Stimulated activated CD8-positive, alpha-beta memory T cell treated with anti-CD3 and anti-CD28 coated beads, Interleukin-2, amount 100 ng/mL, for 1 hour (primary cell): ENCODE measurements around the gene CFAP57.

Source experiments
- DNase-seq, 2 donors: peaks; one replicate each; pipeline ENCODE4 v3.0.0-alpha.2; 2020; ENCODE audit warnings: low read depth in 2 of 2

The CFAP57 gene

GRCh38 chr1:43225168-43225567 is 53.0 kb downstream of the CFAP57 start:
- DNase-seq: no peak

GRCh38 chr1:43227143-43227764 is 55.1 kb downstream of the CFAP57 start:
- peak; percentile 73 to 75 for DNase-seq

- DNase-seq: no peak
Measured at GRCh38 chr1:43229826-43230780, 58.0 kb downstream of the CFAP57 start.

GRCh38 chr1:43232074-43232473 is 59.9 kb downstream of the CFAP57 start:
- no peak for DNase-seq

- DNase-seq: no peak
Measured at GRCh38 chr1:43232482-43232881, 60.4 kb downstream of the CFAP57 start.

- DNase-seq: no peak
Measured at GRCh38 chr1:43233631-43234030, 61.5 kb downstream of the CFAP57 start.

GRCh38 chr1:43234267-43234666 is 62.1 kb downstream of the CFAP57 start:
- no peak for DNase-seq

GRCh38 chr1:43235040-43235439 is 62.9 kb downstream of the CFAP57 start:
- DNase-seq: no peak

GRCh38 chr1:43235451-43236121 is 63.5 kb downstream of the CFAP57 start:
- DNase-seq: no peak

- no peak for DNase-seq
Measured at GRCh38 chr1:43237121-43237520, 65.0 kb downstream of the CFAP57 start.

- no peak for DNase-seq
Measured at GRCh38 chr1:43238085-43238484, 66.0 kb downstream of the CFAP57 start.

- DNase-seq: no peak
Measured at GRCh38 chr1:43238991-43239469, 66.9 kb downstream of the CFAP57 start.

- DNase-seq: no peak
Measured at GRCh38 chr1:43239484-43239883, 67.4 kb downstream of the CFAP57 start.

GRCh38 chr1:43241413-43241836 is 69.3 kb downstream of the CFAP57 start:
- DNase-seq: no peak

GRCh38 chr1:43243299-43243698 is 71.2 kb downstream of the CFAP57 start:
- DNase-seq: no peak

- DNase-seq: no peak
Measured at GRCh38 chr1:43246466-43247213, 74.5 kb downstream of the CFAP57 start.

GRCh38 chr1:43247256-43247921 is 75.3 kb downstream of the CFAP57 start:
- DNase-seq: no peak

GRCh38 chr1:43250351-43250761 is 78.2 kb downstream of the CFAP57 start:
- DNase-seq: no peak

- DNase-seq: no peak
Measured at GRCh38 chr1:43251024-43251423, 78.9 kb downstream of the CFAP57 start.

- DNase-seq: no peak
Measured at GRCh38 chr1:43252225-43252624, 80.1 kb downstream of the CFAP57 start.

GRCh38 chr1:43253173-43253572 is 81.0 kb downstream of the CFAP57 start:
- no peak for DNase-seq
